ENCODE measurements around the gene RASSF5.
A peak's percentile ranks its signal among the peaks of the same experiment; 100 is the strongest.

RASSF5 gene, protein sequence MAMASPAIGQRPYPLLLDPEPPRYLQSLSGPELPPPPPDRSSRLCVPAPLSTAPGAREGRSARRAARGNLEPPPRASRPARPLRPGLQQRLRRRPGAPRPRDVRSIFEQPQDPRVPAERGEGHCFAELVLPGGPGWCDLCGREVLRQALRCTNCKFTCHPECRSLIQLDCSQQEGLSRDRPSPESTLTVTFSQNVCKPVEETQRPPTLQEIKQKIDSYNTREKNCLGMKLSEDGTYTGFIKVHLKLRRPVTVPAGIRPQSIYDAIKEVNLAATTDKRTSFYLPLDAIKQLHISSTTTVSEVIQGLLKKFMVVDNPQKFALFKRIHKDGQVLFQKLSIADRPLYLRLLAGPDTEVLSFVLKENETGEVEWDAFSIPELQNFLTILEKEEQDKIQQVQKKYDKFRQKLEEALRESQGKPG

DNA sequence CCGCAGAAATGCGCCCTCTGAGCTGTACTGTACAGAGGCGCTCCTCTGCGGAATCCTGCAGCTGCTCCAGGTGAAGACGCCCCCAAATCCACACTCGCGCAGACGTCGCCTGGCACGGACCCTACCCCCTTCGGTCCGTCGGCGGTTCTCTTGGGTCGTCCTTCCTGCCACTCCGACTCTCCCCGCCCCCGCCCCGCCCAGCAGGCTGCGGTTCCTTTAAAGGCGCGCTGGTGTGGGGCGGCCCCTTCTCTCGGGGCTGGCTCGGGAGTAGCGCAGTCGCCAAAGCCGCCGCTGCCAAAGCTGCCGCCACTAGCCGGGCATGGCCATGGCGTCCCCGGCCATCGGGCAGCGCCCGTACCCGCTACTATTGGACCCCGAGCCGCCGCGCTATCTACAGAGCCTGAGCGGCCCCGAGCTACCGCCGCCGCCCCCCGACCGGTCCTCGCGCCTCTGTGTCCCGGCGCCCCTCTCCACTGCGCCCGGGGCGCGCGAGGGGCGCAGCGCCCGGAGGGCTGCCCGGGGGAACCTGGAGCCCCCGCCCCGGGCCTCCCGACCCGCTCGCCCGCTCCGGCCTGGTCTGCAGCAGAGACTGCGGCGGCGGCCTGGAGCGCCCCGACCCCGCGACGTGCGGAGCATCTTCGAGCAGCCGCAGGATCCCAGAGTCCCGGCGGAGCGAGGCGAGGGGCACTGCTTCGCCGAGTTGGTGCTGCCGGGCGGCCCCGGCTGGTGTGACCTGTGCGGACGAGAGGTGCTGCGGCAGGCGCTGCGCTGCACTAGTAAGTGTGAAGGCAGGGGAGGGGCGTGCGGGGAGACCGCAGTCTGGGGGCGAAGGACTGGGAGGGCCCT is at the start of gene RASSF5:
Gene RASSF5, plus strand, starts transcription at position 248 of the 846 bp plus-strand sequence. Its CDS starts 72 bp downstream, at position 320.
- H3K4me3 ChIP-seq (ENCODE audit: low read length): peak within 1 kb of the TSS; percentile 66; the same call in 1 of the 2 replicates
- TF ChIP-seq ZNF274 (IDR thresholded peaks at IDR 0.05; ENCODE audit: low read depth, low read length): no peak

- no peak for TF ChIP-seq ZNF274 (IDR thresholded peaks at IDR 0.05; ENCODE audit: low read depth, low read length)
- H3K4me3 ChIP-seq (ENCODE audit: low read length): no peak overlapping the region
Observed at GRCh38 chr1:206459703-206460102, 47.6 kb upstream of the RASSF5 start.

DNA sequence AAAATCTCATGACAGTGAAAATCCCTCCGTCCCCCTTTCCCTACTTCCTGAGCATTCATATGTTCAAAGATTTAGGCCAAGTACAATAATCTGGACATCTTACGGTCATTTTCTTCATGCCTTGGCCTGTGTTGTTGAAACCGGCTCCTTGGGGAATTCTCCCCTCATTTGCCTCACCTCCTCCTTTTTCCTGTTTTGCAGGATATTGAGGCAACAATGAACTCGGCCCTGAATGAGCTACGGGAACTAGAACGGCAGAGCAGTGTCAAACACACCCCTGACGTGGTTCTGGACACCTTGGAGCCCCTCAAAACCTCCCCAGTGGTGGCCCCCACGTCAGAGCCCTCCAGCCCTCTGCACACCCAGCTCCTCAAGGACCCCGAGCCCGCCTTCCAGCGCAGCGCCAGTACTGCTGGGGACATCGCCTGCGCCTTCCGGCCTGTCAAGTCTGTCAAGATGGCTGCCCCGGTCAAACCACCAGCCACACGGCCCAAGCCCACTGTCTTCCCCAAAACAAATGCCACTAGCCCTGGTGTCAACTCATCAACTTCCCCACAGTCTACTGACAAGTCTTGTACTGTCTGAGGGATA is 46.4 kb upstream of the RASSF5 start:
- H3K4me3 ChIP-seq (ENCODE audit: low read length): no peak overlapping the region
- no peak for TF ChIP-seq ZNF274 (IDR thresholded peaks at IDR 0.05; ENCODE audit: low read depth, low read length)

- no peak overlapping the region for H3K4me3 ChIP-seq (ENCODE audit: low read length)
- TF ChIP-seq ZNF274 (IDR thresholded peaks at IDR 0.05; ENCODE audit: low read depth, low read length): no peak
Observed at GRCh38 chr1:206461602-206462455, 45.5 kb upstream of the RASSF5 start.

GRCh38 chr1:206463137-206463536 is 44.2 kb upstream of the RASSF5 start:
- no peak overlapping the region for H3K4me3 ChIP-seq (ENCODE audit: low read length)

GRCh38 chr1:206463911-206464310 is 43.4 kb upstream of the RASSF5 start:
- no peak for TF ChIP-seq ZNF274 (IDR thresholded peaks at IDR 0.05; ENCODE audit: low read depth, low read length)
- H3K4me3 ChIP-seq (ENCODE audit: low read length): no peak overlapping the region

More at GRCh38 chr1:206463137-206463536, 44.2 kb upstream of the RASSF5 start:
- TF ChIP-seq ZNF274 (IDR thresholded peaks at IDR 0.05; ENCODE audit: low read depth, low read length): no peak

DNA sequence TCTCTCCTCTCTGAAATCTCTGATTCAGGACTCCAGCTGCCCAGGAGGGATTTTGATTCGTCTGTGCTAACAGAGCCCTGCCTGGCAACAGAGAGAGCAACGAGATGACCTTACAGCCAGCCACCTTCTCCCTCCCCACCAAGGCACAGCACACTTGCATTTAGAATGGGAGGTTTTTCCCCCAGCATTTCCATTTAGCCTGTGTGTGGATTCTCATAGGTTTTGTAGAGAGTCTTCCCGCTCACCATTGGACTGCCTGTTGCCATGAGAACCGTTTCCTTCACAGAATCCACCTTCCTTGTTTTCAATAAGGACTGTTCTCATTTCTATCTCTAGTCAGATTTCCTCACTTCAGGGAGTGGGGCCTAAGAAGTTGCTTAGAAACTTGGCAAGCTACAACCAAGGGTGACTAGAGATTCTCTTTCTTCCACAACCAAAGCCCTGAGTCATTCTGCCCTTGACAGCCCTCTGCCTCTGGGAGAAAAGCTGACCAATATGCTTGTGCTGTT is 42.8 kb upstream of the RASSF5 start:
- no peak for TF ChIP-seq ZNF274 (IDR thresholded peaks at IDR 0.05; ENCODE audit: low read depth, low read length)

GRCh38 chr1:206465951-206466350 is 41.4 kb upstream of the RASSF5 start:
- no peak overlapping the region for H3K4me3 ChIP-seq (ENCODE audit: low read length)
- TF ChIP-seq ZNF274 (IDR thresholded peaks at IDR 0.05; ENCODE audit: low read depth, low read length): no peak

More for the DNA sequence above, 42.8 kb upstream of the RASSF5 start:
- H3K4me3 ChIP-seq (ENCODE audit: low read length): no peak overlapping the region

GRCh38 chr1:206466840-206467649 is 40.3 kb upstream of the RASSF5 start:
- no peak overlapping the region for H3K4me3 ChIP-seq (ENCODE audit: low read length)
- no peak for TF ChIP-seq ZNF274 (IDR thresholded peaks at IDR 0.05; ENCODE audit: low read depth, low read length)

- no peak for TF ChIP-seq ZNF274 (IDR thresholded peaks at IDR 0.05; ENCODE audit: low read depth, low read length)
- no peak overlapping the region for H3K4me3 ChIP-seq (ENCODE audit: low read length)
Observed at GRCh38 chr1:206467915-206468314, 39.4 kb upstream of the RASSF5 start.

DNA sequence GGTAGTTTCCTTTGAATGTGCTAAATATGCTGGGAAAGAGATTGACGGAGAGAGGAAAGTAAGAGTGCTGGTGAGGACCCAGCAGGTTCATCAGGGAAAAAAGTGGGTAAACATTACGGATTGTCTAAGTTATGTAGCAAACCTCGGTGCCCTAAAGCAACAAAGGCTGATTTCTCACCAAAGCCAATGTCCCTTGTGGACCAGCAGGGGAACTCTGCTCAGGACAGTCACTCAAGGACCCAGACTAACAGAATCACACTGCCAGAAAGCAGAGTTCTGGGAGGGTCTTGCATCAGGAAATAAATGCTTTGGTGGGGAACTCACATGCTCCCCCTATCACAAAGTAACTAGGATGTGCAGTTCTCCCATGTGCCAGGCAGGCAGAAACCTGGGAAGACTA is 38.8 kb upstream of the RASSF5 start:
- TF ChIP-seq ZNF274 (IDR thresholded peaks at IDR 0.05; ENCODE audit: low read depth, low read length): no peak
- H3K4me3 ChIP-seq (ENCODE audit: low read length): no peak overlapping the region

DNA sequence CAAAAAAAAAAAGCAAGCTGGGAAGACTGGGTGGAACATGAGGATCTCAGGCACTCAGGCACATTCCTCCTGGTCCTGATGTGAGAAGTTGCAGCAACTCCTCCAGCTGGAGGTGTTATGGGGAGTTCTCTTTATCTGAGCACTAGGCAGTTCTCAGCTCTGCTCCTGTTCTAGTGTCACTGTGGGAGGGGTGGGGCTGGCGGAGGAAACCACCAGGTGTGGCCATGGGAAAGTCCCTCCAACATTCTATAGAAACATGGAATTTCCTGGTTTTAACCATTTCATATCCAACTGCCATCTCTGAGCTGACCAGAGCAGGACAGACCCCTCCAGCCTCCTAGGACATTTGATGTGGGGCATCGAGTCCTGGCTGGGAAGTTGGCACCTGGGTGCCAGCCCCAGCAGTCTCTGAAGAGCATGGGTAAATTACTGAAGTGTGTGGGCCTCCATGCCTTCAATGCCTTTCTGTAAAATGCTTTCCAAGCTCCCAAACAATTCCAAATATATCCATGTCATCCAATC is 37.9 kb upstream of the RASSF5 start:
- no peak for TF ChIP-seq ZNF274 (IDR thresholded peaks at IDR 0.05; ENCODE audit: low read depth, low read length)
- H3K4me3 ChIP-seq (ENCODE audit: low read length): peak overlapping the region; percentile 70; the same call in 1 of the 2 replicates
